Peyer's patch (tissue), 4 donors: ENCODE data around the gene SIPA1L3. TPM values are rescaled to one million over a fixed set of nuclear protein-coding genes. Genes with fewer than 3 reads are reported as not detected.
"Not testable (repeated sequence)": the region's sequence is repeated elsewhere in the genome, so short reads cannot be mapped to it uniquely, and the experiment has no call there.

Experiments
- DNase-seq, 3 donors: peaks; one replicate each; pipeline ENCODE4 v3.0.0-alpha.2; 2017 to 2019
- H3K27ac ChIP-seq, 4 donors: fragments of 200-600 bp; sonication (generic); one replicate each; pipeline ENCODE4 v1.5.1; 2016 to 2019
- H3K27me3 ChIP-seq, 2 donors: fragments of 200-600 bp; sonication (generic); one replicate each; pipeline ENCODE4 v1.5.1; 2019
- H3K36me3 ChIP-seq, 3 donors: fragments of 200-600 bp; sonication (generic); one replicate each; pipeline ENCODE4 v1.5.1; 2016 to 2019
- H3K4me1 ChIP-seq, 4 donors: fragments of 200-600 bp; sonication (generic); one replicate each; pipeline ENCODE4 v1.5.1; 2016 to 2019
- H3K4me3 ChIP-seq, 4 donors: fragments of 200-600 bp; sonication (generic); 1 replicate in 3 of 4; 2 replicates in 1 of 4; pipeline ENCODE4 v1.5.1; 2016 to 2019; ENCODE audit warnings: mild to moderate bottlenecking in 1 of 4
- H3K9me3 ChIP-seq, 4 donors: fragments of 200-600 bp; sonication (generic); one replicate each; pipeline ENCODE4 v1.5.1; 2016 to 2019; ENCODE audit warnings: mild to moderate bottlenecking in 1 of 4
- CTCF ChIP-seq, 6 experiments: fragments of 450-650 bp in 4 of 6; fragments of 200-600 bp in 2 of 6; sonication (generic) in 1 of 6; IDR thresholded peaks; one replicate each; pipeline ENCODE4 v1.5.1; 2017 to 2019; ENCODE audit warnings: antibody characterized with exemption in 6 of 6, mild to moderate bottlenecking in 3 of 6, moderate library complexity in 1 of 6
- POLR2A ChIP-seq, 2 donors: fragments of 450-650 bp; IDR thresholded peaks; one replicate each; pipeline ENCODE4 v1.5.1; 2017; ENCODE audit warnings: antibody characterized with exemption in 2 of 2, mild to moderate bottlenecking in 2 of 2, moderate library complexity in 2 of 2
- total RNA-seq, 4 donors: library from RNA; depleted of rRNA; stranded (reverse); fragments of >200 nt; gene quantifications; one replicate each; pipeline ENCODE4 v1.1.0, GENCODE V29; 2016

Gene SIPA1L3
- total RNA-seq, 4 donors from 2014 or later: 63.5 to 304 (median 264) TPM

- no peak for TF ChIP-seq CTCF (IDR thresholded peaks at IDR 0.05)
- no peak for TF ChIP-seq POLR2A (IDR thresholded peaks at IDR 0.05)
- no peaks in the 10 kb centered on the region for H3K9me3 ChIP-seq
- H3K4me3 ChIP-seq: no peak overlapping the region
- H3K27ac ChIP-seq: no peak overlapping the region
- H3K27me3 ChIP-seq: no peaks in the 10 kb centered on the region
- no peaks in the 10 kb centered on the region for H3K36me3 ChIP-seq
- H3K4me1 ChIP-seq: peaks cover 0 to 8% (median 0%) of the 10 kb centered on the region in 4 donors
- no peak for DNase-seq
Observed at GRCh38 chr19:38063928-38064327, 156.9 kb downstream of the SIPA1L3 start.

GRCh38 chr19:38064661-38065425, 157.8 kb downstream of the SIPA1L3 start:
- no peaks in the 10 kb centered on the region for H3K36me3 ChIP-seq
- H3K4me3 ChIP-seq: no peak overlapping the region

GRCh38 chr19:38065775-38066174, 158.8 kb downstream of the SIPA1L3 start:
- not testable (repeated sequence) for H3K4me1 ChIP-seq, H3K27me3 ChIP-seq, DNase-seq, H3K4me3 ChIP-seq, H3K36me3 ChIP-seq, H3K9me3 ChIP-seq, H3K27ac ChIP-seq

More at GRCh38 chr19:38064661-38065425, 157.8 kb downstream of the SIPA1L3 start:
- no peak for TF ChIP-seq POLR2A (IDR thresholded peaks at IDR 0.05)
- TF ChIP-seq CTCF (IDR thresholded peaks at IDR 0.05): no peak
- no peaks in the 10 kb centered on the region for H3K27me3 ChIP-seq
- DNase-seq: no peak
- no peaks in the 10 kb centered on the region for H3K9me3 ChIP-seq
- peaks cover 0 to 5% (median 0%) of the 10 kb centered on the region in 4 donors for H3K4me1 ChIP-seq
- no peak overlapping the region for H3K27ac ChIP-seq

GRCh38 chr19:38068826-38069225, 161.8 kb downstream of the SIPA1L3 start:
- TF ChIP-seq CTCF (IDR thresholded peaks at IDR 0.05): no peak
- no peak for TF ChIP-seq POLR2A (IDR thresholded peaks at IDR 0.05)
- DNase-seq: no peak
- H3K4me3 ChIP-seq: no peak overlapping the region
- no peak overlapping the region for H3K27ac ChIP-seq
- H3K4me1 ChIP-seq: no peaks in the 10 kb centered on the region
- no peaks in the 10 kb centered on the region for H3K27me3 ChIP-seq
- H3K9me3 ChIP-seq: no peaks in the 10 kb centered on the region
- peaks cover 0 to 5% (median 0%) of the 10 kb centered on the region in 3 donors for H3K36me3 ChIP-seq

GRCh38 chr19:38070573-38070972, 163.6 kb downstream of the SIPA1L3 start:
- Histone ChIP-seq H3K27me3 (no peaks in the 10 kb centered on the region), H3K9me3 (no peaks in the 10 kb centered on the region), H3K4me1 (no peaks in the 10 kb centered on the region), H3K36me3 (peaks cover 0 to 5% (median 0%) of the 10 kb centered on the region in 3 donors), H3K27ac (no peak overlapping the region), H3K4me3 (no peak overlapping the region)
- DNase-seq: no peak
- TF ChIP-seq POLR2A (IDR thresholded peaks at IDR 0.05) (no peak), CTCF (IDR thresholded peaks at IDR 0.05) (no peak)

- H3K27me3 ChIP-seq, H3K9me3 ChIP-seq, H3K4me3 ChIP-seq, H3K27ac ChIP-seq, H3K36me3 ChIP-seq, H3K4me1 ChIP-seq, DNase-seq: not testable (repeated sequence)
Observed at GRCh38 chr19:38071054-38071453, 164.0 kb downstream of the SIPA1L3 start.
